ENCODE results near the gene ELL.

Gene ELL

DNA sequence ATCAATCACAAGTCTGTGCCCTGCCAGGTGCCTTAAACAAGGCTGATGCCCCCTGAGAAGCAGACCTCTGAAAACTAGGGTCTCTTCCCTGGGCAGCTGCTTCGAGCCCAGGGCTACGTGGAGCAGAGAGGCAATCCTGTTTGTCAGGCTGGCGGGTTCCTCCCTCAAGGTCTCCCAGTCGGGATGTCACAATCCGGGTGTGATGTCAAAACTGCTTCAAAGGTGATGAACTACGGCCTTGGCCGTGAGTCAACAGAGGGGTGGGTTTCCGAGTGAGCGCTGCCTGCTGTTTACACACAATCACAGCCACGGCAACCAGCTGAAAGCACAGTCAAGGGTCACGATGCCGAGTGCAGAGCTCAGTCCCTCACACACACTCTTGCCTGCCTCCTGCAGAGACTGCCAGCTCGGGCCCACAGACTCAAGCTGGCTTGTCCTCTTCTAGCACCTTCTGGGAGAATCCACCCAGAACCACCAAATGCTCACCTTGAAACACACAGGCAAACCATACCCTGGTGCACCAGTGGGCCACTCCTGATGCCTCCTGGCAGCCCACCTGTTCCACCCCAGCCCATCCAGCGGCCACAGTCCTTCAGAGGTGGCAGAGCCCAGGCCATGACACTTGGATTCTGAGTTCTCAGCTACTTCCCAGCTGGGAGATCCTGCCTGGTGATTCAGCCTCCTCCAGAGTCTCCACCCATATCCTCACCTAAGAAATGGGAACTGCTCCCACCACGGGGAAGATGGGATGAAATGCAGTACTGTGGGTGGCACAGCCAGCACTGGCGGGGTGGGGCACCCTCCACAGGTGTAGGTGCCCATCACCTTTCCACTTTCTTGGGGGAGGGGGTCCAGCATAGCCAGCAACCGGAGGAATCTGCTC is 6.8 kb downstream of the ELL start:
- no peaks in the 10 kb centered on the region for H3K27me3 ChIP-seq (ENCODE audit: low read depth, low read length)
- no peak overlapping the region for H2AFZ ChIP-seq (ENCODE audit: low read depth, low read length)
- H4K20me1 ChIP-seq (ENCODE audit: insufficient read depth, low read length): peaks cover 93% of the 10 kb centered on the region
- H3K79me2 ChIP-seq (ENCODE audit: low read length): peaks cover 100% of the 10 kb centered on the region
- no peak overlapping the region for H3K27ac ChIP-seq (ENCODE audit: low read length)
- no peak overlapping the region for H3K4me2 ChIP-seq (ENCODE audit: low read length)
- peaks cover 6% of the 10 kb centered on the region for H3K36me3 ChIP-seq (replicated peaks; ENCODE audit: low read depth, low read length)
- H3K4me3 ChIP-seq (ENCODE audit: low read length): no peak overlapping the region
- TF ChIP-seq, protein P1, sequence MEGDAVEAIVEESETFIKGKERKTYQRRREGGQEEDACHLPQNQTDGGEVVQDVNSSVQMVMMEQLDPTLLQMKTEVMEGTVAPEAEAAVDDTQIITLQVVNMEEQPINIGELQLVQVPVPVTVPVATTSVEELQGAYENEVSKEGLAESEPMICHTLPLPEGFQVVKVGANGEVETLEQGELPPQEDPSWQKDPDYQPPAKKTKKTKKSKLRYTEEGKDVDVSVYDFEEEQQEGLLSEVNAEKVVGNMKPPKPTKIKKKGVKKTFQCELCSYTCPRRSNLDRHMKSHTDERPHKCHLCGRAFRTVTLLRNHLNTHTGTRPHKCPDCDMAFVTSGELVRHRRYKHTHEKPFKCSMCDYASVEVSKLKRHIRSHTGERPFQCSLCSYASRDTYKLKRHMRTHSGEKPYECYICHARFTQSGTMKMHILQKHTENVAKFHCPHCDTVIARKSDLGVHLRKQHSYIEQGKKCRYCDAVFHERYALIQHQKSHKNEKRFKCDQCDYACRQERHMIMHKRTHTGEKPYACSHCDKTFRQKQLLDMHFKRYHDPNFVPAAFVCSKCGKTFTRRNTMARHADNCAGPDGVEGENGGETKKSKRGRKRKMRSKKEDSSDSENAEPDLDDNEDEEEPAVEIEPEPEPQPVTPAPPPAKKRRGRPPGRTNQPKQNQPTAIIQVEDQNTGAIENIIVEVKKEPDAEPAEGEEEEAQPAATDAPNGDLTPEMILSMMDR (IDR thresholded peaks at IDR 0.05; ENCODE audit: low read depth, low read length): no peak
- TF ChIP-seq EZH2phosphoT487 (IDR thresholded peaks at IDR 0.05; ENCODE audit: low read depth): no peak
- H3K4me1 ChIP-seq (ENCODE audit: low read length): peaks cover 5% of the 10 kb centered on the region
- H3K9me3 ChIP-seq (ENCODE audit: insufficient read depth, low read length): no peaks in the 10 kb centered on the region
- H3K9ac ChIP-seq (ENCODE audit: low read length): no peak overlapping the region

DNA sequence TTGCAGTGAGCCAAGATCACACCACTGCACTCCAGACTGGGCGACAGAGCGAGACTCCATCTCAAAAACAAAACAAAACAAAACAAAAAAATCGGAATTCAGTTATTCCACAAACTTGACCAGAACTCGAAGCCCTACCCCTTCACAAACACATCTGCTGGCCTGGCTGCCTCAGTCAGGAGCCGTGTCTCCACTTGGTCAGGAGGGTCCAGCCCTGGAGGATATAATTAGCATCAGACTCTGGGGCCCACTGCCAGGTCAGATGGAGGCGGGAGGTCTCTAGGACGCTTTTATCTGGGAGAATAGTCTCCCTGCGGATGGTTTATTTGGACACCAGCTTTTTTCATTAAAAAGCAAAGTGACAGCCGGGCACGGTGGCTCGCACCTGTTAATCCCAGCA is 8.0 kb downstream of the ELL start:
- Histone ChIP-seq H3K27me3 (ENCODE audit: low read depth, low read length) (no peaks in the 10 kb centered on the region), H3K9me3 (ENCODE audit: insufficient read depth, low read length) (no peaks in the 10 kb centered on the region), H3K9ac (ENCODE audit: low read length) (no peak overlapping the region), H4K20me1 (ENCODE audit: insufficient read depth, low read length) (peaks cover 93% of the 10 kb centered on the region), H3K4me1 (ENCODE audit: low read length) (no peaks in the 10 kb centered on the region), H3K4me3 (ENCODE audit: low read length) (no peak overlapping the region), H3K36me3 (replicated peaks; ENCODE audit: low read depth, low read length) (no peaks in the 10 kb centered on the region), H3K4me2 (ENCODE audit: low read length) (no peak overlapping the region), H3K79me2 (ENCODE audit: low read length) (peaks cover 100% of the 10 kb centered on the region), H3K27ac (ENCODE audit: low read length) (no peak overlapping the region), H2AFZ (ENCODE audit: low read depth, low read length) (no peak overlapping the region)
- TF ChIP-seq EZH2phosphoT487 (IDR thresholded peaks at IDR 0.05; ENCODE audit: low read depth): no peak
- TF ChIP-seq, protein P1 (IDR thresholded peaks at IDR 0.05; ENCODE audit: low read depth, low read length): no peak

DNA sequence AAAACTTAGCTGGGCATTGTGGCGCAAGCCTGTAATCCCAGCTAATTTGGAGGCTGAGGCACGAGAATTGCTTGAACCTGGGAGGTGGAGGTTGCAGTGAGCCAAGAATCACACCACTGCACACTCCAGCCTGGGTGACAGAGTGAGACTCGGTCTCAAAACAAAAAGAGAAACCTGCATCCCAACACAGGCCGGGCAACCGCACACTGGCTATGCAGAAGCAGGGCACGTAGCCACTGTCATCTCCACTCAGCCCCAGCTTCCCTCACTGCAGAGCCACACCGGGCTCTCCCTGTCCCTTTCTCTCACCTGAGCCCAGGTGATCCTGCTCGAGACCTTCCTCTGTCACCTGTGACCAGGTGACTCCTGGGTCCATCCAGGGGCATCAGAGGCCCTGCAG is 11.7 kb downstream of the ELL start:
- H3K36me3 ChIP-seq (replicated peaks; ENCODE audit: low read depth, low read length): no peaks in the 10 kb centered on the region
- TF ChIP-seq, protein P1 (IDR thresholded peaks at IDR 0.05; ENCODE audit: low read depth, low read length): no peak
- TF ChIP-seq EZH2phosphoT487 (IDR thresholded peaks at IDR 0.05; ENCODE audit: low read depth): no peak
- H3K9ac ChIP-seq (ENCODE audit: low read length): no peak overlapping the region
- no peak overlapping the region for H2AFZ ChIP-seq (ENCODE audit: low read depth, low read length)
- no peak overlapping the region for H3K4me3 ChIP-seq (ENCODE audit: low read length)
- peaks cover 100% of the 10 kb centered on the region for H3K79me2 ChIP-seq (ENCODE audit: low read length)
- no peak overlapping the region for H3K27ac ChIP-seq (ENCODE audit: low read length)
- no peaks in the 10 kb centered on the region for H3K4me1 ChIP-seq (ENCODE audit: low read length)
- no peaks in the 10 kb centered on the region for H3K27me3 ChIP-seq (ENCODE audit: low read depth, low read length)
- no peak overlapping the region for H3K4me2 ChIP-seq (ENCODE audit: low read length)
- no peaks in the 10 kb centered on the region for H3K9me3 ChIP-seq (ENCODE audit: insufficient read depth, low read length)
- H4K20me1 ChIP-seq (ENCODE audit: insufficient read depth, low read length): peaks cover 93% of the 10 kb centered on the region

DNA sequence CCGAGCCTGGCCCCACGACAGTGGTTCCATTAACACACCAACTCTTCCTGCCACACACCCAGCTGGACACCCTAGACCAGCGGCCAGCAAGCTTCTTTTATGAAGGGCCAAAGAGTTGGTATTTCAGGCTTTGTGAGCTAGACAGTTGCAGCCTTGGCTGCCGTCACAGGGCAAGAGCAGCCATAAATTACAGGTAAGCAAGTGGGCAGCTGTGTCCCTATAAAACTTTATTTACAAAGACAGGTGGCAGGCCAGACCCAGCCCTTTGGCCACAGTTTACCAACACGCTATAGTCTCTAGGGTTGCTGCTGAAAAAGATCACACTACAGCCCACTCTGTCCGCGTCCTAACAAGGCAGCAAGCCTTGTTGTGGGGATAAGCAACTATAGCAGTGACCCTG is 13.3 kb downstream of the ELL start:
- Histone ChIP-seq H3K9me3 (ENCODE audit: insufficient read depth, low read length) (no peaks in the 10 kb centered on the region), H3K4me3 (ENCODE audit: low read length) (no peak overlapping the region), H3K9ac (ENCODE audit: low read length) (no peak overlapping the region), H4K20me1 (ENCODE audit: insufficient read depth, low read length) (peaks cover 95% of the 10 kb centered on the region), H3K36me3 (replicated peaks; ENCODE audit: low read depth, low read length) (no peaks in the 10 kb centered on the region), H3K27me3 (ENCODE audit: low read depth, low read length) (no peaks in the 10 kb centered on the region), H3K4me1 (ENCODE audit: low read length) (peaks cover 5% of the 10 kb centered on the region; the same call in 1 of the 2 replicates), H3K27ac (ENCODE audit: low read length) (no peak overlapping the region), H2AFZ (ENCODE audit: low read depth, low read length) (no peak overlapping the region), H3K4me2 (ENCODE audit: low read length) (no peak overlapping the region), H3K79me2 (ENCODE audit: low read length) (peaks cover 100% of the 10 kb centered on the region)
- no peak for TF ChIP-seq EZH2phosphoT487 (IDR thresholded peaks at IDR 0.05; ENCODE audit: low read depth)
- TF ChIP-seq, protein P1 (IDR thresholded peaks at IDR 0.05; ENCODE audit: low read depth, low read length): no peak
